K562 (cell line): Measurements from ENCODE around the gene ZNF672.

ENCODE experiments used
- CREM ChIP-seq: IDR thresholded peaks from 2 replicates; pipeline ENCODE4 v1.6.1; 2014; ENCODE audit warnings: antibody characterized with exemption, low read depth
- JUN ChIP-seq, 2 experiments: sonication (generic) in 1 of 2; formaldehyde crosslinking in 1 of 2; IDR thresholded peaks; 2 replicates each; pipeline versions ENCODE4 v1.6.1 to v1.8.0; 2012 to 2022; ENCODE audit warnings: borderline replicate concordance in 2 of 2, mild to moderate bottlenecking in 2 of 2, improper control_type of control experiment in 1 of 2, low read depth in 1 of 2, low read length in 1 of 2, missing genetic modification reagents in 1 of 2
- KLF13 ChIP-seq: fragments of 450-650 bp; IDR thresholded peaks from 2 replicates; pipeline ENCODE4 v1.6.1; 2016; ENCODE audit warnings: missing genetic modification characterization, low read depth, mild to moderate bottlenecking, missing compliant biosample characterization, moderate library complexity, borderline replicate concordance
- ZNF263 ChIP-seq: sonication (generic); formaldehyde crosslinking; IDR thresholded peaks from 2 replicates; pipeline ENCODE4 v1.8.0; 2022; ENCODE audit warnings: mild to moderate bottlenecking, missing genetic modification reagents, borderline replicate concordance
- ZNF707 ChIP-seq: fragments of 250-450 bp; sonication (Bioruptor Pico); conservative IDR thresholded peaks from 2 replicates; pipeline ENCODE4 v1.8.0; 2022; ENCODE audit warnings: inconsistent platforms, mild to moderate bottlenecking, moderate library complexity
- TF ChIP-seq, protein P1 (sequence below), 3 experiments: fragments of 200-800 bp in 1 of 3; fragments of 250-450 bp in 1 of 3; fragments of 450-650 bp in 1 of 3; sonication (Bioruptor Pico) in 1 of 3; sonication (Bioruptor generic) in 1 of 3; formaldehyde crosslinking in 1 of 3; IDR thresholded peaks; 2 replicates each; pipeline versions ENCODE4 v1.6.1 to v1.8.0; 2016 to 2022; ENCODE audit warnings: mild to moderate bottlenecking in 2 of 3, missing genetic modification characterization in 2 of 3, missing compliant biosample characterization in 1 of 3, moderate library complexity in 1 of 3
- TF ChIP-seq, protein P2 (sequence below): fragments of 450-650 bp; formaldehyde crosslinking; IDR thresholded peaks from 2 replicates; pipeline ENCODE4 v1.4.0; 2020; ENCODE audit warnings: mild to moderate bottlenecking, moderate library complexity
- TF ChIP-seq, protein P3 (sequence below): fragments of 250-450 bp; sonication (Bioruptor Pico); IDR thresholded peaks from 2 replicates; pipeline ENCODE4 v1.8.0; 2021; ENCODE audit warnings: moderate library complexity, mild to moderate bottlenecking, inconsistent platforms
- TF ChIP-seq, protein P4 (sequence below), 3 experiments: IDR thresholded peaks in 2 of 3; conservative IDR thresholded peaks in 1 of 3; 2 replicates each; pipeline ENCODE4 v1.5.1; 2011 to 2012; ENCODE audit warnings: low read length in 3 of 3, mild to moderate bottlenecking in 3 of 3, control low read depth in 2 of 3, improper control_type of control experiment in 1 of 3, inconsistent platforms in 1 of 3, low read depth in 1 of 3, mixed read lengths in 1 of 3, moderate library complexity in 1 of 3; ENCODE audit not compliant: insufficient read depth in 2 of 3

DNA sequence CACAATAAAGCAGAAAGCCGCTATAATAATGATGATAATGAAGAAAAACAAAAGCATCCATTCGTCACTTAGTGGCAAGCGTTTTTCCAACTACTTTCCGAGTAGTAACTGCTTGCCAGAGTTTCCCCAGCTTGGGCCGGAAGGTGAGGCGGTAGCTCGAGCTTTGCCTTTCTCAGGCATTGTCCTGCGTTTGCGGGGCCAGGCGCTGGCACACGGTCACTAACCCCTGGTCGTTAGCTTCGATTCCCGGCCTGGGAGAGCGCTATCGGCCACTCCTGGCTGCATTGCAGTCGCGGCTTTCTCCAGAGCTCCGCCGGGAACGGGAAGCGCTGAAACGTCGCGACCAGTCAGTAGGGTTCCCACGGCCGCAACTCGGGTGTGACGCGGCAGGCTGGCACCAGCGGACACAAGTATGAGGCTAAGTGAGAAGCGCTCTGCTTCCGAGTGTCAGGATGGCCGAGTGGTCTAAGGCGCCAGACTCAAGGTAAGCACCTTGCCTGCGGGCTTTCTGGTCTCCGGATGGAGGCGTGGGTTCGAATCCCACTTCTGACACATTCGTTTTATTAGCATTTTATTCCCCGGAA is 35.5 kb downstream of the ZNF672 start:
- TF ChIP-seq JUN (IDR thresholded peaks at IDR 0.05; ENCODE audit: borderline replicate concordance, low read depth, low read length) = no peak
- TF ChIP-seq JUN (CRISPR knock-in tag; IDR thresholded peaks at IDR 0.05; ENCODE audit: borderline replicate concordance) = peak; percentile 86; the same call in 1 of the 2 replicates
- TF ChIP-seq, protein P1, sequence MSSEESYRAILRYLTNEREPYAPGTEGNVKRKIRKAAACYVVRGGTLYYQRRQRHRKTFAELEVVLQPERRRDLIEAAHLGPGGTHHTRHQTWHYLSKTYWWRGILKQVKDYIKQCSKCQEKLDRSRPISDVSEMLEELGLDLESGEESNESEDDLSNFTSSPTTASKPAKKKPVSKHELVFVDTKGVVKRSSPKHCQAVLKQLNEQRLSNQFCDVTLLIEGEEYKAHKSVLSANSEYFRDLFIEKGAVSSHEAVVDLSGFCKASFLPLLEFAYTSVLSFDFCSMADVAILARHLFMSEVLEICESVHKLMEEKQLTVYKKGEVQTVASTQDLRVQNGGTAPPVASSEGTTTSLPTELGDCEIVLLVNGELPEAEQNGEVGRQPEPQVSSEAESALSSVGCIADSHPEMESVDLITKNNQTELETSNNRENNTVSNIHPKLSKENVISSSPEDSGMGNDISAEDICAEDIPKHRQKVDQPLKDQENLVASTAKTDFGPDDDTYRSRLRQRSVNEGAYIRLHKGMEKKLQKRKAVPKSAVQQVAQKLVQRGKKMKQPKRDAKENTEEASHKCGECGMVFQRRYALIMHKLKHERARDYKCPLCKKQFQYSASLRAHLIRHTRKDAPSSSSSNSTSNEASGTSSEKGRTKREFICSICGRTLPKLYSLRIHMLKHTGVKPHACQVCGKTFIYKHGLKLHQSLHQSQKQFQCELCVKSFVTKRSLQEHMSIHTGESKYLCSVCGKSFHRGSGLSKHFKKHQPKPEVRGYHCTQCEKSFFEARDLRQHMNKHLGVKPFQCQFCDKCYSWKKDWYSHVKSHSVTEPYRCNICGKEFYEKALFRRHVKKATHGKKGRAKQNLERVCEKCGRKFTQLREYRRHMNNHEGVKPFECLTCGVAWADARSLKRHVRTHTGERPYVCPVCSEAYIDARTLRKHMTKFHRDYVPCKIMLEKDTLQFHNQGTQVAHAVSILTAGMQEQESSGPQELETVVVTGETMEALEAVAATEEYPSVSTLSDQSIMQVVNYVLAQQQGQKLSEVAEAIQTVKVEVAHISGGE (CRISPR knock-in tag; IDR thresholded peaks at IDR 0.05) = peak in 1 of 3 experiments; percentile 74; a peak in 2 of 6 replicates
- no peak for TF ChIP-seq ZNF707 (CRISPR knock-in tag)
- TF ChIP-seq CREM = peak; percentile 97
- TF ChIP-seq ZNF263 (CRISPR knock-in tag) = no peak
- TF ChIP-seq, protein P2, sequence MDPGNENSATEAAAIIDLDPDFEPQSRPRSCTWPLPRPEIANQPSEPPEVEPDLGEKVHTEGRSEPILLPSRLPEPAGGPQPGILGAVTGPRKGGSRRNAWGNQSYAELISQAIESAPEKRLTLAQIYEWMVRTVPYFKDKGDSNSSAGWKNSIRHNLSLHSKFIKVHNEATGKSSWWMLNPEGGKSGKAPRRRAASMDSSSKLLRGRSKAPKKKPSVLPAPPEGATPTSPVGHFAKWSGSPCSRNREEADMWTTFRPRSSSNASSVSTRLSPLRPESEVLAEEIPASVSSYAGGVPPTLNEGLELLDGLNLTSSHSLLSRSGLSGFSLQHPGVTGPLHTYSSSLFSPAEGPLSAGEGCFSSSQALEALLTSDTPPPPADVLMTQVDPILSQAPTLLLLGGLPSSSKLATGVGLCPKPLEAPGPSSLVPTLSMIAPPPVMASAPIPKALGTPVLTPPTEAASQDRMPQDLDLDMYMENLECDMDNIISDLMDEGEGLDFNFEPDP (CRISPR knock-in tag) = no peak
- TF ChIP-seq, protein P3, sequence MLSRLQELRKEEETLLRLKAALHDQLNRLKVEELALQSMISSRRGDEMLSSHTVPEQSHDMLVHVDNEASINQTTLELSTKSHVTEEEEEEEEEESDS = no peak
- no peak for TF ChIP-seq KLF13 (tag)
- TF ChIP-seq, protein P4, sequence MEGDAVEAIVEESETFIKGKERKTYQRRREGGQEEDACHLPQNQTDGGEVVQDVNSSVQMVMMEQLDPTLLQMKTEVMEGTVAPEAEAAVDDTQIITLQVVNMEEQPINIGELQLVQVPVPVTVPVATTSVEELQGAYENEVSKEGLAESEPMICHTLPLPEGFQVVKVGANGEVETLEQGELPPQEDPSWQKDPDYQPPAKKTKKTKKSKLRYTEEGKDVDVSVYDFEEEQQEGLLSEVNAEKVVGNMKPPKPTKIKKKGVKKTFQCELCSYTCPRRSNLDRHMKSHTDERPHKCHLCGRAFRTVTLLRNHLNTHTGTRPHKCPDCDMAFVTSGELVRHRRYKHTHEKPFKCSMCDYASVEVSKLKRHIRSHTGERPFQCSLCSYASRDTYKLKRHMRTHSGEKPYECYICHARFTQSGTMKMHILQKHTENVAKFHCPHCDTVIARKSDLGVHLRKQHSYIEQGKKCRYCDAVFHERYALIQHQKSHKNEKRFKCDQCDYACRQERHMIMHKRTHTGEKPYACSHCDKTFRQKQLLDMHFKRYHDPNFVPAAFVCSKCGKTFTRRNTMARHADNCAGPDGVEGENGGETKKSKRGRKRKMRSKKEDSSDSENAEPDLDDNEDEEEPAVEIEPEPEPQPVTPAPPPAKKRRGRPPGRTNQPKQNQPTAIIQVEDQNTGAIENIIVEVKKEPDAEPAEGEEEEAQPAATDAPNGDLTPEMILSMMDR (IDR thresholded peaks at IDR 0.05 in 2 of 3, conservative IDR thresholded peaks at IDR 0.05 in 1 of 3; ENCODE audit: insufficient read depth in 2 of 3, low read depth in 1 of 3, low read length in 3 of 3) = peak in 1 of 3 experiments; percentile 4; a peak in 2 of 6 replicates
